Upper lobe of left lung (tissue), 6 donors: ENCODE measurements around the gene ALX4. TPM values are rescaled to one million over a fixed set of nuclear protein-coding genes. Genes with fewer than 3 reads are reported as not detected.

Experiments used
- ATAC-seq, 2 donors: fragments of 200-7000 bp; cut with Tn5 transposase; one replicate each; pipeline ENCODE4 v1.9.1; 2022; ENCODE audit warnings: mild to moderate bottlenecking in 2 of 2, moderate library complexity in 2 of 2; ENCODE audit not compliant: low FRiP score in 2 of 2
- DNase-seq, 2 donors: peaks; one replicate each; pipeline ENCODE4 v3.0.0-alpha.2; 2019 to 2020
- H3K27ac ChIP-seq, 4 donors: fragments of 200-600 bp; sonication (generic); one replicate each; pipeline ENCODE4 v1.5.1; 2016 to 2019
- H3K27me3 ChIP-seq, 4 donors: fragments of 200-600 bp; sonication (generic); one replicate each; pipeline ENCODE4 v1.5.1; 2017 to 2019
- H3K36me3 ChIP-seq, 4 donors: fragments of 200-600 bp; sonication (generic); one replicate each; pipeline ENCODE4 v1.5.1; 2016 to 2019
- H3K4me1 ChIP-seq, 4 donors: fragments of 200-600 bp; sonication (generic); one replicate each; pipeline ENCODE4 v1.5.1; 2018 to 2019
- H3K4me3 ChIP-seq, 4 donors: fragments of 200-600 bp; sonication (generic); one replicate each; pipeline ENCODE4 v1.5.1; 2017 to 2019; ENCODE audit warnings: mild to moderate bottlenecking in 2 of 4, moderate library complexity in 1 of 4
- H3K9me3 ChIP-seq, 4 donors: fragments of 200-600 bp; sonication (generic); one replicate each; pipeline ENCODE4 v1.5.1; 2018 to 2019
- EP300 ChIP-seq, 4 donors: sonication (generic); formaldehyde crosslinking; IDR thresholded peaks; one replicate each; pipeline ENCODE4 v1.5.1; 2017; ENCODE audit warnings: antibody characterized with exemption in 4 of 4, control low read depth in 2 of 4
- POLR2A ChIP-seq, 4 donors: fragments of 450-650 bp; IDR thresholded peaks; one replicate each; pipeline ENCODE4 v1.5.1; 2016 to 2017; ENCODE audit warnings: antibody characterized with exemption in 4 of 4, mild to moderate bottlenecking in 2 of 4
- POLR2AphosphoS5 ChIP-seq, 2 donors: sonication (generic); formaldehyde crosslinking; IDR thresholded peaks; one replicate each; pipeline ENCODE4 v1.5.1; 2017; ENCODE audit warnings: antibody characterized with exemption in 2 of 2
- WGBS, 2 donors: methylation state at CpG; one replicate each; pipeline ENCODE4 v1.1.5; 2017 to 2018; 5-methylcytosine and 5-hydroxymethylcytosine counted together
- total RNA-seq, 6 donors: library from RNA; depleted of rRNA in 4 of 6; stranded (reverse); fragments of >200 nt in 4 of 6; gene quantifications; one replicate each; pipeline versions ENCODE4 v1.1.0 to v1.2.1, GENCODE V29; 2016 to 2021
- TF ChIP-seq, protein P1 (sequence below), 6 experiments: fragments of 450-650 bp in 4 of 6; fragments of 200-600 bp in 2 of 6; sonication (generic) in 2 of 6; IDR thresholded peaks; one replicate each; pipeline ENCODE4 v1.5.1; 2016 to 2019; ENCODE audit warnings: antibody characterized with exemption in 6 of 6
- donor health status: DM: no; HTN: no; CAD: no; lungs with moderate emphysema.
- donor health status: DM: no; HTN: yes; CAD: no; lungs with severe emphysema.

Gene ALX4
- total RNA-seq, 6 donors from 2014 or later = not detected

DNA sequence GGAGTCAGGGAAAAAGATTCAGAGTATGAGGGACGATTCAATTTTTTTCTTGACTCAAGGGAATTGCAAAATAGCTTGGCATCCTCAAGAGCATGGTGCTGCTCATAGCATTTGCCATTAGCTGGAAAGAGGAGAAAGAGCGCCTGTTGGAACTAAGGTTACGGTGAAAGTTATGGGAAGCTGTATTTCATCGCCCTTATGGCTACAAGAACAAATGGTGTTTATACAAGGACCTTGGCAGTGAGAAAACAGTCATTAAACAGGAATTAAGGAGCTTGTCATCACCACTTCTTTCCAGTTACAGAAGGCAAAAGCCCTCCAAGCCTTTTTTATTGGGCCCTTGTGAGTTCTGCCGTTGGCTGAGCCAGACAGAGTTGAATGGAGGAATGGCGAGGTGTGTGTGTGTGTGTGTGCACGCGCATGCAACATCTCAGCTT lies 74.2 kb downstream of the ALX4 start:
- H3K4me3 ChIP-seq = no peak overlapping the region
- TF ChIP-seq EP300 (IDR thresholded peaks at IDR 0.05) (no peak), POLR2AphosphoS5 (IDR thresholded peaks at IDR 0.05) (no peak), POLR2A (IDR thresholded peaks at IDR 0.05) (no peak)
- TF ChIP-seq, protein P1, sequence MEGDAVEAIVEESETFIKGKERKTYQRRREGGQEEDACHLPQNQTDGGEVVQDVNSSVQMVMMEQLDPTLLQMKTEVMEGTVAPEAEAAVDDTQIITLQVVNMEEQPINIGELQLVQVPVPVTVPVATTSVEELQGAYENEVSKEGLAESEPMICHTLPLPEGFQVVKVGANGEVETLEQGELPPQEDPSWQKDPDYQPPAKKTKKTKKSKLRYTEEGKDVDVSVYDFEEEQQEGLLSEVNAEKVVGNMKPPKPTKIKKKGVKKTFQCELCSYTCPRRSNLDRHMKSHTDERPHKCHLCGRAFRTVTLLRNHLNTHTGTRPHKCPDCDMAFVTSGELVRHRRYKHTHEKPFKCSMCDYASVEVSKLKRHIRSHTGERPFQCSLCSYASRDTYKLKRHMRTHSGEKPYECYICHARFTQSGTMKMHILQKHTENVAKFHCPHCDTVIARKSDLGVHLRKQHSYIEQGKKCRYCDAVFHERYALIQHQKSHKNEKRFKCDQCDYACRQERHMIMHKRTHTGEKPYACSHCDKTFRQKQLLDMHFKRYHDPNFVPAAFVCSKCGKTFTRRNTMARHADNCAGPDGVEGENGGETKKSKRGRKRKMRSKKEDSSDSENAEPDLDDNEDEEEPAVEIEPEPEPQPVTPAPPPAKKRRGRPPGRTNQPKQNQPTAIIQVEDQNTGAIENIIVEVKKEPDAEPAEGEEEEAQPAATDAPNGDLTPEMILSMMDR (IDR thresholded peaks at IDR 0.05) = no peak
- H3K27ac ChIP-seq = no peak overlapping the region
- H3K4me1 ChIP-seq = no peaks in the 10 kb centered on the region
- H3K9me3 ChIP-seq = no peaks in the 10 kb centered on the region
- ATAC-seq (no peak), DNase-seq (no peak)
- no peaks in the 10 kb centered on the region for H3K27me3 ChIP-seq
- H3K36me3 ChIP-seq = peaks cover 0 to 39% (median 2%) of the 10 kb centered on the region in 4 donors
- WGBS, 2 donors = 84 to 88% methylated on average over 8 of the region's 8 CpGs

DNA sequence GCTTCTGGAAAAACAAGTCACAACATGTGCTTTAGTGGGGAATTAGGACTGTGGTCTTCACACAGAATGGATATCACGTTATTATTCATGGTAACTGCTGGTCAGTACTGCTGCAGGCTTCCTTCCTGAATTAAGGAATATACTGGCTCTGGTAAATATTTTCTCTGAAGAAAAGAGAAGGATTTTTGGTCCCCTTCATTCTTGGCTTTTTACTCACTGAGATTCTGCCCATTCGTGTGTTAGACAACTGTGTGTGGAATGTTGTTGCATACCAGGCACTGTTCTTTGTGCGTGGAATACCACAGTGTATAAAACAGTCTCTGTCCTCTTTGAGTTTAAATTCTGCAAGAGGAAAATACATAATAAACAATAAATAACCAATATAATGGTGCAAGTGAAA lies 80.3 kb downstream of the ALX4 start:
- H3K27ac ChIP-seq = no peak overlapping the region
- H3K9me3 ChIP-seq = no peaks in the 10 kb centered on the region
- ATAC-seq = no peak
- no peak for TF ChIP-seq POLR2AphosphoS5 (IDR thresholded peaks at IDR 0.05)
- TF ChIP-seq, protein P1 (IDR thresholded peaks at IDR 0.05) = no peak
- TF ChIP-seq POLR2A (IDR thresholded peaks at IDR 0.05) = no peak
- TF ChIP-seq EP300 (IDR thresholded peaks at IDR 0.05) = no peak
- peaks cover 0 to 11% (median 0%) of the 10 kb centered on the region in 4 donors for H3K36me3 ChIP-seq
- WGBS, 2 donors = 87 to 88% methylated on average over 3 of the region's 3 CpGs
- H3K4me3 ChIP-seq = no peak overlapping the region
- H3K4me1 ChIP-seq = peaks cover 0 to 2% (median 0%) of the 10 kb centered on the region in 4 donors
- no peak for DNase-seq
- no peaks in the 10 kb centered on the region for H3K27me3 ChIP-seq

DNA sequence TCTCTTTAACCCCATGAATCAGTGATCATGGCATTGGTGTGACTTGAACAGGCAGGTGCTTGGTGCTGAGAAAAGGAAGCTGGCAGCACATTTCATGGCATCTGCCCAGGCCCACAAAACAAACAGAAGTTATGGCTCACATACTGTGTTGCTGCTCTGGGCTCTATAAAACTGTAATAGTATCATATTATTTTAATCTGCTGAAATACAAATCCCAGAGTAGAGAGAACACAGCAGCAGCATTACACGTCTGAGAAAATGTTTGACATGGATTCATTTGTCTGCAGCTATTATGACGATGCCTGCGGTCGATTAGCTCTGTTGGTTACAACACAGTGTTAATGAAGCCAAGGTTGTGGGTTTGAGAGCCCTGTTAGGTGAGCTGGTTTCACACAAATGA lies 80.8 kb downstream of the ALX4 start:
- no peak for TF ChIP-seq POLR2AphosphoS5 (IDR thresholded peaks at IDR 0.05)
- TF ChIP-seq EP300 (IDR thresholded peaks at IDR 0.05) = no peak
- no peak for TF ChIP-seq POLR2A (IDR thresholded peaks at IDR 0.05)
- Histone ChIP-seq H3K4me3 (no peak overlapping the region), H3K27me3 (no peaks in the 10 kb centered on the region), H3K4me1 (peaks cover 0 to 2% (median 0%) of the 10 kb centered on the region in 4 donors), H3K27ac (no peak overlapping the region), H3K9me3 (no peaks in the 10 kb centered on the region), H3K36me3 (peaks cover 0 to 11% (median 0%) of the 10 kb centered on the region in 4 donors)
- WGBS, 2 donors = 75 to 100% methylated on average over 4 of the region's 4 CpGs
- ATAC-seq (no peak), DNase-seq (no peak)

DNA sequence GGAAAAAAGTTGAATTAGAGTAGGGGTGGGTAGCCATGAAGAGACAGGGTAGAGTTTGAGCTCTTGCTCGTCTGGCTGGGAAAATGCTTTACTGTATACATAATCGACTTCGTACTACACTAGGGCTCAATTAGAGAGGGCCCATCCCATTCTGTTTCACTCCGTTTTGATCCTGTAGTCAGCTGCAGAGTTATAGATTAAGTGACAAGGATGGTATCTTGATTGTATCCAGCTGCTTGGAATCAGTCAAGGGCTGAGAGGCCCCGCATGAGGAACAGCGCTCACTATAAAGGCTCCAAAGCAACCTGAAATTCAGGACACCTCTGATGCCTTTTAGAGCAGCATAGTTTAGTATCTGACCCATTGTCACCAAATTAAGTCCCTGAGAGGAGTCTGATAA lies 81.6 kb downstream of the ALX4 start:
- Histone ChIP-seq H3K9me3 (no peaks in the 10 kb centered on the region), H3K27me3 (no peaks in the 10 kb centered on the region), H3K4me1 (peaks cover 0 to 2% (median 0%) of the 10 kb centered on the region in 4 donors), H3K4me3 (no peak overlapping the region), H3K27ac (no peak overlapping the region), H3K36me3 (peaks cover 0 to 7% (median 0%) of the 10 kb centered on the region in 4 donors)
- ATAC-seq (no peak), DNase-seq (no peak)
- no peak for TF ChIP-seq POLR2AphosphoS5 (IDR thresholded peaks at IDR 0.05)
- TF ChIP-seq POLR2A (IDR thresholded peaks at IDR 0.05) = no peak
- no peak for TF ChIP-seq EP300 (IDR thresholded peaks at IDR 0.05)
- TF ChIP-seq, protein P1 (IDR thresholded peaks at IDR 0.05) = no peak
- 76 to 80% methylated on average over 6 of the region's 6 CpGs for WGBS, 2 donors

DNA sequence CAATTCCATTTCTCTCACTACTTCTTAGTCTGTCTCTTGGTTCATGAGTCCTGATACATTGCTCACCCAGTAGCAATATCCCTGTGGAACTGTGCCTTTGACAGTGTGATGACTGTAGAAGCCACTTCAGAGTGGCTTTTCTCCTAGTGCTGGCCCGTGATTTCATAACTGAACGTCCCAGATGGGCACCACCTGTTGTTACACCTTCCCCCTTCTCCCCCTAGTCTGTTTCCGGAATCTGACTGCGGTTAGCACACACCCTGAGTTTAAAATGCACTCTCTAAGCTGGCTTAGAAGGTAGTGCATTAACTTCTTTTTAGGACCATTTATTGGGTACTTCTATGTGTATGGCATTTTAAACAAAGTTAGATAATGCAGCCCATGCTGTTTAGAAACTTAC lies 83.0 kb downstream of the ALX4 start:
- Histone ChIP-seq H3K36me3 (no peaks in the 10 kb centered on the region), H3K4me3 (no peak overlapping the region), H3K27ac (no peak overlapping the region), H3K9me3 (no peaks in the 10 kb centered on the region), H3K4me1 (peaks cover 0 to 2% (median 0%) of the 10 kb centered on the region in 4 donors), H3K27me3 (no peaks in the 10 kb centered on the region)
- DNase-seq = no peak
- ATAC-seq = no peak
- 63 to 77% methylated on average over 3 to 4 of the region's 4 CpGs for WGBS, 2 donors
- TF ChIP-seq, protein P1 (IDR thresholded peaks at IDR 0.05) = no peak
- TF ChIP-seq EP300 (IDR thresholded peaks at IDR 0.05) (no peak), POLR2AphosphoS5 (IDR thresholded peaks at IDR 0.05) (no peak), POLR2A (IDR thresholded peaks at IDR 0.05) (no peak)
